Testis (tissue), 3 donors: Measurements from ENCODE around the gene EVI2B. TPM values are rescaled to one million over a fixed set of nuclear protein-coding genes. Genes with fewer than 3 reads are reported as not detected.

Experiments
- DNase-seq: peaks from one replicate; pipeline ENCODE4 v3.0.0-alpha.2; 2019
- H3K27ac ChIP-seq, 2 donors: fragments of 200-600 bp; sonication (generic); one replicate each; pipeline ENCODE4 v1.5.1; 2019
- H3K27me3 ChIP-seq: fragments of 200-600 bp; sonication (generic); one replicate; pipeline ENCODE4 v1.5.1; 2019
- H3K36me3 ChIP-seq: fragments of 200-600 bp; sonication (generic); one replicate; pipeline ENCODE4 v1.5.1; 2017; ENCODE audit warnings: low read depth; ENCODE audit errors: missing control alignments
- H3K4me1 ChIP-seq: fragments of 200-600 bp; sonication (generic); one replicate; pipeline ENCODE4 v1.5.1; 2019
- H3K4me3 ChIP-seq, 2 donors: fragments of 200-600 bp; sonication (generic); one replicate each; pipeline ENCODE4 v1.5.1; 2017 to 2019
- H3K9me3 ChIP-seq: fragments of 200-600 bp; sonication (generic); one replicate; pipeline ENCODE4 v1.5.1; 2017
- POLR2A ChIP-seq: fragments of 450-650 bp; IDR thresholded peaks from one replicate; pipeline ENCODE4 v1.6.1; 2017; ENCODE audit warnings: antibody characterized with exemption, mild to moderate bottlenecking, moderate library complexity
- WGBS, 2 donors: methylation state at CpG; one replicate each; pipeline ENCODE4 v1.1.5; 2018; 5-methylcytosine and 5-hydroxymethylcytosine counted together
- intact Hi-C: fragments of 100-400 bp; cut with DNase I; formaldehyde crosslinking; loops from one replicate; pipeline ENCODE4 v1.15.1; 2023; ENCODE audit warnings: low total_unique reads
- polyA plus RNA-seq: library from polyadenylated mRNA; stranded (reverse); fragments of 350-450 nt; fragmentation: Illumina TruSeq; extraction: RNeasy Lipid Tissue Mini Kit (QIAGEN cat#74804); gene quantifications from one replicate; pipeline ENCODE4 v1.2.3, GENCODE V29; 2014; ENCODE audit warnings: low read depth, low replicate concordance; ENCODE audit not compliant: insufficient read depth
- total RNA-seq, 2 donors: library from RNA; depleted of rRNA; stranded (reverse); fragments of >200 nt; gene quantifications; one replicate each; pipeline ENCODE4 v1.2.3, GENCODE V29; 2016
- TF ChIP-seq, protein P1 (sequence below), 3 experiments: fragments of 450-650 bp in 2 of 3; fragments of 200-600 bp in 1 of 3; sonication (generic) in 1 of 3; IDR thresholded peaks; one replicate each; pipeline ENCODE4 v1.5.1; 2016 to 2019; ENCODE audit warnings: antibody characterized with exemption in 3 of 3, mild to moderate bottlenecking in 2 of 3, moderate library complexity in 1 of 3

EVI2B gene
- total and polyA plus RNA-seq, 3 donors from 2014 or later = 1.4 to 6.0 (median 3.4) TPM

DNA sequence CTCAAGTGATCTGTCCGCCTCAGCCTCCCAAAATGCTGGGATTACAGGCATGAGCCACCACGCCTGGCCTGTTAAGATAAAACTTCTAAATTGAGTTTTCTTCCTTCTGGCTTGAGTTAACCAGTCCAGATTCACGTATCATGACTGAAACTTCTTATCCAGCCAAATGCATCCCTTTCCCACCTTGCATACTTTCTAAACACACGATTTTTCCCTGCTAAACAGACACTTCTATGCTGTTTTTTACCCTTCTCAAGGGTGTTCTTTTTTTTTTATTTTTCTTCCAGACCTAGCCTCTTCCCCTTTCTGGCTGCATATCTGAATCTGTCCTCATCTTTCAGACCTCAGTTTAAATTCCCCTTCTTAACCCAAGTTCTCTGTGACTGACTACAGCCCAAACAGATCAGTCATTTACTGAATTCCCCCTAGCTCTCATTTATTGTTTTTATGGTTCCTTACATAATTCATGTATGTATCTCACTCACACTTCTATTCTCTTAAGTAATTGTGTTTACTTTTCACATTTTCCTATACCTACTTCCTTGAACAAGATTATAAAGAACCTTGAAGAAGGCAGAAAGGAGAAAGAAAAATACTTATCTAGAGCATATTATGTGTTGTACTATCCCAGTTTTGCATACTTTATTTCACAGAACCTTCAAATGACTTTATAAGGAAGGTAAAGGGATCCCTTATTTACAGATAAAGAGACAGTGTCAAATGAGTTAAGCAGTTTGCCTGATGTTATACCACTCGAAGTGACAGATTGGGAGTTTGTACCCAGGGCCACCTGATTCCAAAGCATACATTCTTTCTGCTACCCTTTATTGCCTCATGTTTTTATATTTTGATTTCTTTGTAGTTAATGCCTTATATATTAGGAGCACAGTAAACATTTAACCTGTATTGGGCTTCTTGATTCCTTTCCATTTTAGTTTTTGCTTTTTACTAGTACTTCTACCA, 5.2 kb downstream of the EVI2B start:
- Histone ChIP-seq H3K36me3 (no peaks in the 10 kb centered on the region), H3K27me3 (no peaks in the 10 kb centered on the region), H3K4me1 (no peaks in the 10 kb centered on the region), H3K27ac (no peak overlapping the region), H3K4me3 (no peak overlapping the region), H3K9me3 (no peaks in the 10 kb centered on the region)
- intact Hi-C loops = no loop called here
- DNase-seq = no peak
- no peak for TF ChIP-seq POLR2A
- TF ChIP-seq, protein P1, sequence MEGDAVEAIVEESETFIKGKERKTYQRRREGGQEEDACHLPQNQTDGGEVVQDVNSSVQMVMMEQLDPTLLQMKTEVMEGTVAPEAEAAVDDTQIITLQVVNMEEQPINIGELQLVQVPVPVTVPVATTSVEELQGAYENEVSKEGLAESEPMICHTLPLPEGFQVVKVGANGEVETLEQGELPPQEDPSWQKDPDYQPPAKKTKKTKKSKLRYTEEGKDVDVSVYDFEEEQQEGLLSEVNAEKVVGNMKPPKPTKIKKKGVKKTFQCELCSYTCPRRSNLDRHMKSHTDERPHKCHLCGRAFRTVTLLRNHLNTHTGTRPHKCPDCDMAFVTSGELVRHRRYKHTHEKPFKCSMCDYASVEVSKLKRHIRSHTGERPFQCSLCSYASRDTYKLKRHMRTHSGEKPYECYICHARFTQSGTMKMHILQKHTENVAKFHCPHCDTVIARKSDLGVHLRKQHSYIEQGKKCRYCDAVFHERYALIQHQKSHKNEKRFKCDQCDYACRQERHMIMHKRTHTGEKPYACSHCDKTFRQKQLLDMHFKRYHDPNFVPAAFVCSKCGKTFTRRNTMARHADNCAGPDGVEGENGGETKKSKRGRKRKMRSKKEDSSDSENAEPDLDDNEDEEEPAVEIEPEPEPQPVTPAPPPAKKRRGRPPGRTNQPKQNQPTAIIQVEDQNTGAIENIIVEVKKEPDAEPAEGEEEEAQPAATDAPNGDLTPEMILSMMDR (IDR thresholded peaks at IDR 0.05) = no peak
- 81% methylated on average over 5 of the region's 5 CpGs for WGBS, 2 donors

GRCh38 chr17:31307640-31308039, 6.2 kb downstream of the EVI2B start:
- 88 to 91% methylated on average over 1 of the region's 1 CpG for WGBS, 2 donors
- Histone ChIP-seq H3K4me1 (no peaks in the 10 kb centered on the region), H3K36me3 (no peaks in the 10 kb centered on the region), H3K9me3 (no peaks in the 10 kb centered on the region), H3K4me3 (no peak overlapping the region), H3K27me3 (no peaks in the 10 kb centered on the region), H3K27ac (no peak overlapping the region)
- no peak for DNase-seq
- intact Hi-C loops = no loop called here
- TF ChIP-seq, protein P1 (IDR thresholded peaks at IDR 0.05) = no peak
- no peak for TF ChIP-seq POLR2A

DNA sequence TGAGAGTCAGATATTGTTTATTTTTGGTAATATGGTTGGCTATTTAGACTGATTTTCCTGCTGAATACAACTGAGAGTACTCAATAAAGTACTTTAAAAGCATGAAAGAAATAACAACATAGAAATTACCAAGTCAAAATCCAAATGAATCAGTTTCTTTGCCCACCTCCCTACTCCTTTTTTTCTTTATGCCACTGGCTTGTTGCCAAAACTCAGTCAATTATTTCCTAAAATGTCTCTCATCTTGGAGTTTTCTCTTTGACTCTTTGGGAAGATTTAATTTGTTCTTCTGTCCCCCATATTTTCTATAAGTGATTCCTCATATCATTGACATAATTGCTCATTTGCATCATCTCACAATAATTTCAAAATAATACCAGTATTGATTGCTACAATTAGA, 14.2 kb downstream of the EVI2B start:
- no peaks in the 10 kb centered on the region for H3K27me3 ChIP-seq
- intact Hi-C loops = no loop called here
- no peak for TF ChIP-seq POLR2A
- TF ChIP-seq, protein P1 (IDR thresholded peaks at IDR 0.05) = no peak
- H3K27ac ChIP-seq = no peak overlapping the region
- H3K4me3 ChIP-seq = no peak overlapping the region
- H3K9me3 ChIP-seq = no peaks in the 10 kb centered on the region
- no peaks in the 10 kb centered on the region for H3K4me1 ChIP-seq
- H3K36me3 ChIP-seq = no peaks in the 10 kb centered on the region
- no peak for DNase-seq

DNA sequence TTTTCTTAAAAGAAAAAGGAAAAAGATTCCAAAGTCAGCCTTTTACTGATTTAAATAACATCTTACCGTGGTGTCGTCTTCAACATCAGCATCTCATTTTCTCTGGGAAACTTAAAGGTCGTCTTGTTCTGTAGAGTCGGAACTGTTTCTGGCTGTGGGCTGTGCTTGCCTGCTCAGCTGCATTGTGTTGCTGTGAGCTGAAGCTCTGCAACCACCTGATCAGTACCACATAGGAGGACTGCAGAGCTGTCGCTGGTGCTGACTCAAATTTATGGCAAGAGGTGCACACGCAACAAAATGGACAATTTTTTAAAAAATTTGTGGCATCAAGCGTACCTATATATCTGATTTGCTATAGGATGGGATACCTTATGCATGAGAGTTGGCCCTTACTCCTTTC, 16.8 kb downstream of the EVI2B start, which contains the start of gene OMG:
OMG (minus strand) TSS at position 150 of the 400 bp plus-strand sequence. CDS start 908 bp downstream, outside the sequence.
- 84 to 85% methylated on average over 7 of the region's 7 CpGs for WGBS, 2 donors
- TF ChIP-seq, protein P1 (IDR thresholded peaks at IDR 0.05) = no peak
- no peak for TF ChIP-seq POLR2A
- DNase-seq = no peak
- Histone ChIP-seq H3K9me3 (no peaks in the 10 kb centered on the region), H3K4me1 (no peaks in the 10 kb centered on the region), H3K4me3 (no peak within 1 kb of the TSS), H3K27me3 (no peaks in the 10 kb centered on the region), H3K27ac (no peak within 1 kb of the TSS), H3K36me3 (no peaks in the 10 kb centered on the region)
- intact Hi-C loops = no loop called here

DNA sequence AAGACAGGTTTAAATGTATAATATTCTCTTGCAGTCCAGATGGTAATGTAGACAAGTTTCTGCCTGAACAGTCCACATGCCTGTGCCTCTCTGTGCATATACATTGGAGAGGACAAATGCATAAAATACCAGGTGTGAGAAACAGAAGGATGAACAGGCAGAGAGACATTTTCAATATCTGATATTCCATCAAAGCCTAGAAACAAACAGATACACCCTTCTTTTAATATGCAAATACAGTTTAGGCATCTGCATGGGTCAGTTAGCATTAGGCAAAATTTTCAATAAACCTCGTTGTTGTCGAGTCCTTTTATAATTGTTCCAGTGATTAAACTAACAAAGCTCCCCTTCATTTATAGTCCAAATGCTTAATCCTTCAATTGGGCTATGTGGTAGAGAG, 17.7 kb downstream of the EVI2B start:
- Histone ChIP-seq H3K9me3 (no peaks in the 10 kb centered on the region), H3K27me3 (no peaks in the 10 kb centered on the region), H3K4me1 (no peaks in the 10 kb centered on the region), H3K36me3 (no peaks in the 10 kb centered on the region), H3K4me3 (no peak overlapping the region), H3K27ac (no peak overlapping the region)
- intact Hi-C loops = no loop called here
- DNase-seq = no peak
- TF ChIP-seq, protein P1 (IDR thresholded peaks at IDR 0.05) = no peak
- no peak for TF ChIP-seq POLR2A
- 78 to 87% methylated on average over 2 of the region's 2 CpGs for WGBS, 2 donors
